GM20000 (cell line): ENCODE data around the gene FMNL3.
A peak's percentile ranks its signal among the peaks of the same experiment; 100 is the strongest.

Experiments used
- DNase-seq: peaks from one replicate; pipeline ENCODE4 v3.0.0; 2012; ENCODE audit warnings: low spot score
- CTCF ChIP-seq: IDR thresholded peaks from 2 replicates; pipeline ENCODE4 v1.5.1; 2012; ENCODE audit warnings: mild to moderate bottlenecking, control low read depth; ENCODE audit errors: extremely low read depth, missing control alignments

Gene FMNL3

DNA sequence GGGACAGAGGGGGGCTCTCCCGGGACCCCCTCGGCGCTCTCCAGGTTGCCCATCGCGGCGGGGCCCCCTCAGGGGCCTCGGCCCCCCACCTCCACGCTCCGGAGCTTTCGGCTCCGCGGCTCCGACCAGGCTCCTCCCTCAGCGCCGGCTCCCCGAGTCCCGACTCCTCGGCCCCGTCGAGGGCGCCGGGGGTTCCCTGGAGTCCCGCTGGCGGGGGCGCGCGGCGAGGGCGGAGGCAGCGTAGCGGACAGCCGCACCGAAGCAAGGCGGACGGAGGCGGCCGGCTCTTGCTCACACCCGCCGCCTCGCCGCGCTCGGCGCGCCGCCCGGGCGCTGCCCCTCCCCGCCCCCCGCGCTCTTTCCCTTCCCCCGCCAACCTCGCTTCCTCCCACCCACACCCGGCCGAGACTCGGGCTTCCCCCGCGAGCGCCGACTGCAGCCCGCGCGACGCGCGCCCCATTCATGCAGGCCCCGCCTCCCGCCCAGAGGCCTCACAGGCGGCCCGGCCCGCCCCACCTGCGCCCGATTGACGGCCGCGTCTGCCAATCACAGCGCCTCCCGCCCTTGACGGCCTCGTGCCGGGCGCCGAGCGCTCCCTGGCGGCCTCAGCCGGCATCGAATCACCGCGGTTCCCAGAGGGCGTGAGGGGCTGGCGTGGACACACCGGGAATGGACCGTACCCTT, at the start of gene FMNL3:
Gene FMNL3 (minus strand): TSS at position 278 of the 684 bp plus-strand sequence. CDS start 225 bp downstream, at position 53.
- DNase-seq, result peak; percentile 100
- TF ChIP-seq CTCF, result peak; percentile 89

- DNase-seq, result no peak
- TF ChIP-seq CTCF, result no peak
Observed at GRCh38 chr12:49750996-49751393, 43.8 kb upstream of the FMNL3 start.

- TF ChIP-seq CTCF, result no peak
- DNase-seq, result no peak
Observed at GRCh38 chr12:49750027-49750995, 43.1 kb upstream of the FMNL3 start.

GRCh38 chr12:49748800-49749199, 41.6 kb upstream of the FMNL3 start:
- DNase-seq, result no peak
- no peak for TF ChIP-seq CTCF

- no peak for TF ChIP-seq CTCF
- DNase-seq, result no peak
Observed at GRCh38 chr12:49748306-49748705, 41.1 kb upstream of the FMNL3 start.

GRCh38 chr12:49744363-49744885, 37.2 kb upstream of the FMNL3 start:
- DNase-seq, result no peak
- no peak for TF ChIP-seq CTCF

- peak; percentile 70 for DNase-seq
- TF ChIP-seq CTCF, result no peak
Observed at GRCh38 chr12:49741882-49742620, 34.8 kb upstream of the FMNL3 start.
